ENCODE measurements around the gene CATSPERB. TPM values are rescaled to one million over a fixed set of nuclear protein-coding genes. Genes with fewer than 3 reads are reported as not detected.
"Not testable (repeated sequence)": the region's sequence is repeated elsewhere in the genome, so short reads cannot be mapped to it uniquely, and the experiment has no call there.

Gene CATSPERB
- total RNA-seq, 2 donors from 2014 or later, result 0.70 TPM; not detected in 1

GRCh38 chr14:91534059-91534458 is 197.8 kb downstream of the CATSPERB start:
- not testable (repeated sequence) for H3K36me3 Mint-ChIP-seq; H3K4me1 Mint-ChIP-seq (ENCODE audit: low read depth in 2 of 2); H3K27ac Mint-ChIP-seq; DNase-seq (ENCODE audit: low spot score); H3K9me3 Mint-ChIP-seq; ATAC-seq; H3K4me3 Mint-ChIP-seq
- H3K27me3 Mint-ChIP-seq, result peaks cover 15 to 20% of the 10 kb centered on the region in 2 donors

GRCh38 chr14:91533623-91534022 is 198.3 kb downstream of the CATSPERB start:
- Mint-ChIP-seq H3K27ac (no peak overlapping the region), H3K9me3 (no peaks in the 10 kb centered on the region), H3K4me1 (ENCODE audit: low read depth in 2 of 2) (no peaks in the 10 kb centered on the region), H3K27me3 (peaks cover 15 to 20% of the 10 kb centered on the region in 2 donors), H3K4me3 (no peak overlapping the region), H3K36me3 (no peaks in the 10 kb centered on the region)
- ATAC-seq (no peak), DNase-seq (ENCODE audit: low spot score) (no peak)

Other genes starting within 250 kb of the CATSPERB start
- gene PPP4R3A, start 221.8 kb downstream of the CATSPERB start, total RNA-seq, result 100 to 1,000 TPM; 136 to 138 TPM
- gene TC2N, start 135.4 kb upstream of the CATSPERB start, total RNA-seq, result 10 to 100 TPM in 1 of 2 donors, 1 to 10 TPM in 1; 6.9 to 12.0 TPM
- gene FBLN5, start 215.6 kb upstream of the CATSPERB start, total RNA-seq, result not detected

Measured in natural killer cell treated with Interleukin-12 subunit alpha and Interleukin-12 subunit beta and Interleukin-15 and Interleukin-18, amount 100 ng/mL, for 72 hours (primary cell).